Loucy (cell line): ENCODE results near the gene CLMP.

Experiments used
- H2AFZ ChIP-seq: fragments of 200-600 bp; sonication (generic); 2 replicates; pipeline ENCODE4 v1.6.0; 2016; ENCODE audit warnings: antibody characterized with exemption, mild to moderate bottlenecking, low read length, moderate library complexity
- H3F3A ChIP-seq: fragments of 200-600 bp; 2 replicates; pipeline ENCODE4 v1.6.0; 2016; ENCODE audit warnings: antibody characterized with exemption, low read depth, mild to moderate bottlenecking
- H3K27me3 ChIP-seq: fragments of 200-600 bp; sonication (generic); 2 replicates; pipeline ENCODE4 v1.6.1; 2014; ENCODE audit warnings: low read length, mild to moderate bottlenecking; ENCODE audit not compliant: insufficient read depth, poor library complexity, severe bottlenecking
- H3K36me3 ChIP-seq: fragments of 200-600 bp; sonication (generic); 2 replicates; pipeline ENCODE4 v1.6.1; 2016; ENCODE audit warnings: low read length; ENCODE audit not compliant: insufficient read depth
- H3K4me1 ChIP-seq: fragments of 200-600 bp; sonication (generic); 2 replicates; pipeline ENCODE4 v1.5.1; 2014; ENCODE audit warnings: low read length, mild to moderate bottlenecking; ENCODE audit not compliant: insufficient read depth, poor library complexity, severe bottlenecking
- H3K4me2 ChIP-seq: fragments of 200-600 bp; sonication (generic); 2 replicates; pipeline ENCODE4 v1.6.0; 2014; ENCODE audit warnings: antibody characterized with exemption, low read length, low read depth, mild to moderate bottlenecking; ENCODE audit not compliant: poor library complexity, severe bottlenecking
- H3K4me3 ChIP-seq: fragments of 200-600 bp; sonication (generic); 2 replicates; pipeline ENCODE4 v1.5.1; 2014; ENCODE audit warnings: low read length, mild to moderate bottlenecking, mixed read lengths; ENCODE audit not compliant: poor library complexity, severe bottlenecking
- H3K79me2 ChIP-seq: fragments of 200-600 bp; sonication (generic); 2 replicates; pipeline ENCODE4 v1.6.1; 2014; ENCODE audit warnings: low read length; ENCODE audit not compliant: insufficient read depth
- H3K9ac ChIP-seq: fragments of 200-600 bp; sonication (generic); 2 replicates; pipeline ENCODE4 v1.6.0; 2014; ENCODE audit warnings: mild to moderate bottlenecking, low read depth, low read length, moderate library complexity; ENCODE audit not compliant: poor library complexity, severe bottlenecking
- H3K9me2 ChIP-seq: fragments of 200-600 bp; sonication (generic); replicated peaks from 2 replicates; pipeline ENCODE4 v1.6.1; 2016; ENCODE audit warnings: low read depth, low read length, mixed read lengths
- H3K9me3 ChIP-seq: fragments of 200-600 bp; sonication (generic); 2 replicates; pipeline ENCODE4 v1.6.1; 2014; ENCODE audit warnings: mild to moderate bottlenecking, antibody characterized with exemption, low read length, low read depth; ENCODE audit not compliant: insufficient read depth
- H4K20me1 ChIP-seq: fragments of 200-600 bp; sonication (generic); 2 replicates; pipeline ENCODE4 v1.6.0; 2014; ENCODE audit warnings: antibody characterized with exemption, low read length, mild to moderate bottlenecking; ENCODE audit not compliant: insufficient read depth, poor library complexity, severe bottlenecking
- CTCF ChIP-seq: fragments of 200-600 bp; sonication (generic); conservative IDR thresholded peaks from 2 replicates; pipeline ENCODE4 v1.5.1; 2014; ENCODE audit warnings: mild to moderate bottlenecking, antibody characterized with exemption, low read length
- EZH2phosphoT487 ChIP-seq: fragments of 200-600 bp; IDR thresholded peaks from 2 replicates; pipeline ENCODE4 v1.6.1; 2018; ENCODE audit warnings: antibody characterized with exemption, mild to moderate bottlenecking, moderate library complexity, borderline replicate concordance

The CLMP gene

GRCh38 chr11:123100379-123101085, 94.5 kb downstream of the CLMP start:
- Histone ChIP-seq H4K20me1 (no peaks in the 10 kb centered on the region), H3K4me3 (no peak overlapping the region), H3K9me2 (no peaks in the 10 kb centered on the region), H3K79me2 (no peaks in the 10 kb centered on the region), H2AFZ (peak overlapping the region; percentile 55; the same call in 1 of the 2 replicates), H3K4me2 (no peak overlapping the region), H3K36me3 (no peaks in the 10 kb centered on the region), H3K4me1 (no peaks in the 10 kb centered on the region), H3F3A (no peaks in the 10 kb centered on the region), H3K9me3 (no peaks in the 10 kb centered on the region), H3K27me3 (no peaks in the 10 kb centered on the region), H3K9ac (no peak overlapping the region)
- no peak for TF ChIP-seq EZH2phosphoT487
- TF ChIP-seq CTCF, result no peak

GRCh38 chr11:123098990-123099389, 96.1 kb downstream of the CLMP start:
- Histone ChIP-seq H3K4me3 (no peak overlapping the region), H3K9me3 (no peaks in the 10 kb centered on the region), H3K9me2 (no peaks in the 10 kb centered on the region), H3K4me2 (no peak overlapping the region), H3K36me3 (no peaks in the 10 kb centered on the region), H3K9ac (no peak overlapping the region), H3K27me3 (no peaks in the 10 kb centered on the region), H4K20me1 (no peaks in the 10 kb centered on the region), H2AFZ (no peak overlapping the region), H3K4me1 (no peaks in the 10 kb centered on the region), H3K79me2 (no peaks in the 10 kb centered on the region), H3F3A (no peaks in the 10 kb centered on the region)
- TF ChIP-seq EZH2phosphoT487 (no peak), CTCF (no peak)

GRCh38 chr11:123093739-123094138, 101.3 kb downstream of the CLMP start:
- Histone ChIP-seq H3K9ac (no peak overlapping the region), H3K79me2 (no peaks in the 10 kb centered on the region), H2AFZ (no peak overlapping the region), H3K27me3 (no peaks in the 10 kb centered on the region), H4K20me1 (no peaks in the 10 kb centered on the region), H3K4me3 (no peak overlapping the region), H3F3A (no peaks in the 10 kb centered on the region), H3K4me1 (no peaks in the 10 kb centered on the region), H3K9me2 (no peaks in the 10 kb centered on the region), H3K4me2 (no peak overlapping the region), H3K36me3 (no peaks in the 10 kb centered on the region), H3K9me3 (no peaks in the 10 kb centered on the region)
- TF ChIP-seq EZH2phosphoT487 (no peak), CTCF (no peak)
